ENCODE measurements around the gene MDP1.

DNA sequence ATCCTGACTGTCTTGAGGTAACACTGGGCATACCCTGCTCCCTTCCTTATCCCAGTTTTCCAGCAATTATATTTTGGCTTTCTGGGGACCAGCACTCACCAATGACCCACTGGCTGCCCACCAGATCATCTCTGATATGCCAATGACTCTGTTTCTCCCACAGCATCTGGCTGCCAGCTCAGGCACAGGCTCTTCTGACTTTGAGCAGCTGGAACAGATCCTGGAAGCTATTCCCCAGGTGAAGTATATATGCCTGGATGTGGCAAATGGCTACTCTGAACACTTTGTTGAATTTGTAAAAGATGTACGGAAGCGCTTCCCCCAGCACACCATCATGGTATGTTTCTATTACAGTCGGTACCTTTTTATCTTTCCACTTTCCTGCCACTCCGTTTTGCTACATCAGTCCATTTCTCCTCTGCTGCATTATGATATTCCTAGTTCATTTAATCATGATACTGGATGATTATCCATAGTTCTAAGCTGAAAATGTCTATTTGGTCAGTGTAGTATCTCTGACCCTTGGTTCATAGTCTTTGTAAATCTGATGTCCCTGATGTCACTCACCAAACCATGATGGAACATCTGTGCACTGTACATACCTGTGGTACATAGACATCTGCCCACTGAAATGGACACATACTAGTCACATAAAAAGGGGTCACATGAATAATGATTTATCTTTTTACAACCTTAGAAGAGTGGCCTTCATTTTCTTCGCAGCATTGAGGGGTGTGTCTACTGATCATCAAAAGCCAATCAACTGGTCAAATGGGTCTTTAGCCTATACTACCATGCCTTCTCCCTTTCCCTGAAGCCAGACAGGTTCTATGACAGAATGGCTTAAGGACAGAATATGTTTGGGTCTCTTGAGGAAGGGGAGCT lies 20.2 kb upstream of the MDP1 start:
- TF ChIP-seq CTCF (optimal IDR thresholded peaks at IDR 0.05 in 1 of 3, IDR thresholded peaks at IDR 0.05 in 1 of 3, conservative IDR thresholded peaks at IDR 0.05 in 1 of 3; ENCODE audit: extremely low read depth in 1 of 3, insufficient read depth in 2 of 3, low read length in 3 of 3) (no peak), EZH2 (IDR thresholded peaks at IDR 0.05; ENCODE audit: low read length) (no peak)
